Endothelial cell of umbilical vein (primary cell): ENCODE data around the gene NEDD1. TPM values are rescaled to one million over a fixed set of nuclear protein-coding genes. Genes with fewer than 3 reads are reported as not detected.

Experiments
- BruUV-seq: library from RNA; stranded (reverse); fragments of 400-500 nt; replicated peaks from 2 replicates; lab custom pipeline; 2021; lab: Mats Ljungman, UMichigan
- CTCF ChIA-PET: fragments of 300-600, 350-600 bp; sonication (Branson Sonifier 250); formaldehyde crosslinking; loops from one replicate; lab custom pipeline; 2021; ENCODE audit warnings: antibody characterized with exemption, inconsistent platforms; lab: Charles Lee
- POLR2A ChIA-PET: fragments of 300-600, 350-600 bp; sonication (Branson Sonifier 250); formaldehyde crosslinking; loops from one replicate; lab custom pipeline; 2021; ENCODE audit warnings: antibody characterized with exemption, inconsistent platforms; lab: Charles Lee
- DNase-seq: peaks from one replicate; pipeline ENCODE4 v3.0.0-alpha.2; 2011; ENCODE audit warnings: low read depth, low spot score
- FAIRE-seq: peaks from 2 replicates; lab custom pipeline; 2011; peaks lifted over from hg19 to GRCh38; lab: Jason Lieb, UNC
- H2AFZ ChIP-seq: 2 replicates; pipeline ENCODE4 v1.6.0; 2012; ENCODE audit warnings: low read depth, low read length, control low read depth, inconsistent platforms
- H3K27ac ChIP-seq: 2 replicates; pipeline ENCODE4 v1.5.1; 2011; ENCODE audit warnings: low read depth, mild to moderate bottlenecking, control low read depth, low read length, moderate library complexity; ENCODE audit not compliant: insufficient read depth
- H3K27me3 ChIP-seq, 2 experiments: 2 replicates each; pipeline versions ENCODE4 v1.6.0 to v1.6.1; 2011; ENCODE audit warnings: low read length in 2 of 2, mixed read lengths in 1 of 2; ENCODE audit not compliant: control insufficient read depth in 2 of 2, insufficient read depth in 2 of 2
- H3K36me3 ChIP-seq, 2 experiments: 2 replicates in 1 of 2; 3 replicates in 1 of 2; pipeline ENCODE4 v1.5.1; 2011; ENCODE audit warnings: low read length in 2 of 2, mild to moderate bottlenecking in 1 of 2, moderate library complexity in 1 of 2; ENCODE audit not compliant: control insufficient read depth in 2 of 2, insufficient read depth in 2 of 2; ENCODE audit errors: extremely low read depth in 1 of 2
- H3K4me1 ChIP-seq: 3 replicates; pipeline ENCODE4 v1.5.1; 2011; ENCODE audit warnings: mild to moderate bottlenecking, low read length; ENCODE audit not compliant: control insufficient read depth, insufficient read depth; ENCODE audit errors: extremely low read depth
- H3K4me2 ChIP-seq: 2 replicates; pipeline ENCODE4 v1.6.1; 2011; ENCODE audit warnings: low read length, control low read depth, mixed read lengths; ENCODE audit not compliant: insufficient read depth
- H3K4me3 ChIP-seq, 3 experiments: fragments of 200-600 bp in 1 of 3; sonication (generic), shearing (Covaris generic) in 1 of 3; replicated peaks in 1 of 3; 2 replicates each; pipeline ENCODE4 v1.5.1; 2011 to 2016; ENCODE audit warnings: control low read depth in 3 of 3, low read length in 3 of 3, mild to moderate bottlenecking in 2 of 3, inconsistent platforms in 1 of 3, low read depth in 1 of 3, moderate library complexity in 1 of 3; ENCODE audit not compliant: insufficient read depth in 1 of 3
- H3K79me2 ChIP-seq: 2 replicates; pipeline ENCODE4 v1.6.0; 2012; ENCODE audit warnings: low read length, inconsistent platforms; ENCODE audit not compliant: control insufficient read depth, insufficient read depth
- H3K9ac ChIP-seq: replicated peaks from 2 replicates; pipeline ENCODE3; 2011; ENCODE audit warnings: low read length, control low read depth; ENCODE audit not compliant: insufficient read depth; ENCODE audit errors: extremely low read depth
- H3K9me1 ChIP-seq: replicated peaks from 3 replicates; pipeline ENCODE4 v1.6.0; 2011; ENCODE audit warnings: mild to moderate bottlenecking, low read length; ENCODE audit not compliant: control insufficient read depth, insufficient read depth; ENCODE audit errors: extremely low read depth
- H3K9me3 ChIP-seq: replicated peaks from 2 replicates; pipeline ENCODE4 v1.5.1; 2012; ENCODE audit warnings: low read length, inconsistent platforms; ENCODE audit not compliant: control insufficient read depth, insufficient read depth
- H4K20me1 ChIP-seq: replicated peaks from 2 replicates; pipeline ENCODE3; 2011; ENCODE audit warnings: mild to moderate bottlenecking, low read length; ENCODE audit not compliant: control insufficient read depth, insufficient read depth; ENCODE audit errors: extremely low read depth
- CTCF ChIP-seq, 2 donors: IDR thresholded peaks; 1 replicate in 1 of 2; 2 replicates in 1 of 2; pipeline ENCODE4 v1.5.1; 2011; ENCODE audit warnings: low read length in 2 of 2, mild to moderate bottlenecking in 2 of 2, moderate library complexity in 2 of 2, control low read depth in 1 of 2, inconsistent platforms in 1 of 2, low read depth in 1 of 2; ENCODE audit not compliant: insufficient read depth in 1 of 2; ENCODE audit errors: extremely low read depth in 1 of 2
- EZH2 ChIP-seq: IDR thresholded peaks from 2 replicates; pipeline ENCODE4 v1.6.1; 2012; ENCODE audit warnings: borderline replicate concordance, low read depth, mild to moderate bottlenecking, moderate library complexity, low read length, inconsistent platforms; ENCODE audit not compliant: severe bottlenecking
- FOS ChIP-seq: IDR thresholded peaks from 2 replicates; pipeline ENCODE4 v1.6.1; 2011; ENCODE audit warnings: mild to moderate bottlenecking, low read length, moderate library complexity, borderline replicate concordance; ENCODE audit not compliant: insufficient read depth
- GATA2 ChIP-seq: IDR thresholded peaks from 2 replicates; pipeline ENCODE4 v1.7.0; 2011; ENCODE audit warnings: low read depth, mild to moderate bottlenecking, moderate library complexity, mixed read lengths, low read length; ENCODE audit not compliant: insufficient read length, insufficient read depth
- JUN ChIP-seq: IDR thresholded peaks from 2 replicates; pipeline ENCODE4 v1.6.1; 2011; ENCODE audit warnings: borderline replicate concordance, low read depth; ENCODE audit not compliant: insufficient read length, insufficient read depth
- MAX ChIP-seq: IDR thresholded peaks from 2 replicates; pipeline ENCODE4 v1.6.1; 2011; ENCODE audit not compliant: insufficient read depth, insufficient read length
- MYC ChIP-seq: IDR thresholded peaks from one replicate; pipeline ENCODE4 v1.6.1; 2011; ENCODE audit warnings: mild to moderate bottlenecking, low read depth, low read length
- POLR2A ChIP-seq: IDR thresholded peaks from 2 replicates; pipeline ENCODE4 v1.6.1; 2012; ENCODE audit warnings: low read depth, mild to moderate bottlenecking, control low read depth, low read length
- POLR2AphosphoS5 ChIP-seq: IDR thresholded peaks from 2 replicates; pipeline ENCODE4 v1.6.1; 2012; ENCODE audit warnings: low read depth, mild to moderate bottlenecking, control low read depth, low read length, moderate library complexity; ENCODE audit not compliant: insufficient read depth
- dilution Hi-C: fragments of 300-500 bp; cut with MboI; formaldehyde crosslinking; loops from one replicate; pipeline ENCODE4 v1.15.0; 2019; ENCODE audit warnings: low sequenced_read_pairs; ENCODE audit not compliant: extremely low pct_ligation_motif_present
- intact Hi-C: fragments of 100-400 bp; cut with micrococcal nuclease; formaldehyde crosslinking; loops from one replicate; pipeline ENCODE4 v1.10.0; 2022
- polyA plus RNA-seq, 4 experiments: library from polyadenylated mRNA; depleted of rRNA in 3 of 4; stranded (reverse) in 3 of 4; unstranded in 1 of 4; fragments of >200 nt; gene quantifications; 2 replicates each; pipeline versions ENCODE4 v1.2.1 to v1.2.3, GENCODE V29; 2011 to 2012; ENCODE audit warnings: missing spikeins in 1 of 4
- small RNA-seq: library from RNA; depleted of rRNA; stranded (forward); fragments of <200 nt; gene quantifications from one replicate; pipeline ENCODE3, GENCODE V24; 2012; ENCODE audit warnings: low replicate concordance, low read depth; ENCODE audit not compliant: insufficient read depth, insufficient read length
- total RNA-seq: library from RNA; stranded (reverse); gene quantifications from 2 replicates; pipeline ENCODE4 v1.2.3, GENCODE V29; 2021

NEDD1 gene
- total and polyA plus RNA-seq, 2 donors (not counting 3 experiments of a cell fraction or from before 2014, with no cell fraction given), result 9.8 to 25.4 TPM

GRCh38 chr12:97003276-97003675, 96.2 kb downstream of the NEDD1 start:
- Histone ChIP-seq H3K9me1 (no peaks in the 10 kb centered on the region), H3K9me3 (no peaks in the 10 kb centered on the region), H3K27me3 (peaks cover 0 to 9% of the 10 kb centered on the region in 2 experiments), H3K4me1 (no peaks in the 10 kb centered on the region), H3K4me2 (no peak overlapping the region), H3K9ac (no peak overlapping the region), H3K36me3 (no peaks in the 10 kb centered on the region), H3K79me2 (no peaks in the 10 kb centered on the region), H2AFZ (no peak overlapping the region), H3K4me3 (no peak overlapping the region), H4K20me1 (no peaks in the 10 kb centered on the region), H3K27ac (no peak overlapping the region)
- TF ChIP-seq MYC, result no peak
- TF ChIP-seq FOS, result no peak
- TF ChIP-seq MAX, result no peak
- TF ChIP-seq GATA2, result no peak
- TF ChIP-seq CTCF (IDR thresholded peaks at IDR 0.05; ENCODE audit: extremely low read depth in 1 of 2, insufficient read depth in 1 of 2, low read depth in 1 of 2, low read length in 2 of 2), result no peak
- TF ChIP-seq EZH2, result no peak
- TF ChIP-seq POLR2AphosphoS5, result no peak
- no peak for TF ChIP-seq POLR2A
- no peak for TF ChIP-seq JUN
- no TSS peak for BruUV-seq
- DNase-seq (no peak), FAIRE-seq (no peak)
- dilution Hi-C loops (no loop called here), intact Hi-C loops (no loop called here)
- POLR2A ChIA-PET, result no interaction called here
- CTCF ChIA-PET, result no interaction called here

Small RNA genes within 50 kb of the gene (small RNA-seq; reads per million reads assigned to genes)
- gene RF00019, result not detected
